Measurements from ENCODE around the gene RPGRIP1L.

Gene RPGRIP1L

GRCh38 chr16:53597776-53598175, 105.9 kb downstream of the RPGRIP1L start:
- no peaks in the 10 kb centered on the region for H3K4me1 ChIP-seq
- no peaks in the 10 kb centered on the region for H3K36me3 ChIP-seq (ENCODE audit: control insufficient read depth, insufficient read depth, low read length)
- TF ChIP-seq, protein P1, sequence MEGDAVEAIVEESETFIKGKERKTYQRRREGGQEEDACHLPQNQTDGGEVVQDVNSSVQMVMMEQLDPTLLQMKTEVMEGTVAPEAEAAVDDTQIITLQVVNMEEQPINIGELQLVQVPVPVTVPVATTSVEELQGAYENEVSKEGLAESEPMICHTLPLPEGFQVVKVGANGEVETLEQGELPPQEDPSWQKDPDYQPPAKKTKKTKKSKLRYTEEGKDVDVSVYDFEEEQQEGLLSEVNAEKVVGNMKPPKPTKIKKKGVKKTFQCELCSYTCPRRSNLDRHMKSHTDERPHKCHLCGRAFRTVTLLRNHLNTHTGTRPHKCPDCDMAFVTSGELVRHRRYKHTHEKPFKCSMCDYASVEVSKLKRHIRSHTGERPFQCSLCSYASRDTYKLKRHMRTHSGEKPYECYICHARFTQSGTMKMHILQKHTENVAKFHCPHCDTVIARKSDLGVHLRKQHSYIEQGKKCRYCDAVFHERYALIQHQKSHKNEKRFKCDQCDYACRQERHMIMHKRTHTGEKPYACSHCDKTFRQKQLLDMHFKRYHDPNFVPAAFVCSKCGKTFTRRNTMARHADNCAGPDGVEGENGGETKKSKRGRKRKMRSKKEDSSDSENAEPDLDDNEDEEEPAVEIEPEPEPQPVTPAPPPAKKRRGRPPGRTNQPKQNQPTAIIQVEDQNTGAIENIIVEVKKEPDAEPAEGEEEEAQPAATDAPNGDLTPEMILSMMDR (IDR thresholded peaks at IDR 0.05): no peak

GRCh38 chr16:53588081-53588648, 115.5 kb downstream of the RPGRIP1L start:
- Histone ChIP-seq H3K36me3 (ENCODE audit: control insufficient read depth, insufficient read depth, low read length) (no peaks in the 10 kb centered on the region), H3K79me2 (no peaks in the 10 kb centered on the region), H3K4me3 (ENCODE audit: low read depth, low read length) (no peak overlapping the region), H3K27ac (no peak overlapping the region), H3K4me1 (no peaks in the 10 kb centered on the region), H3K27me3 (ENCODE audit: control insufficient read depth, insufficient read depth, low read length) (no peaks in the 10 kb centered on the region), H2AFZ (no peak overlapping the region), H3K9ac (no peak overlapping the region), H3K9me3 (ENCODE audit: control insufficient read depth, low read length) (no peaks in the 10 kb centered on the region), H3K4me2 (ENCODE audit: low read length) (no peak overlapping the region)
- TF ChIP-seq, protein P1 (IDR thresholded peaks at IDR 0.05): no peak

More at GRCh38 chr16:53597776-53598175, 105.9 kb downstream of the RPGRIP1L start:
- Histone ChIP-seq H3K79me2 (no peaks in the 10 kb centered on the region), H3K9me3 (ENCODE audit: control insufficient read depth, low read length) (no peaks in the 10 kb centered on the region), H3K27ac (no peak overlapping the region), H2AFZ (no peak overlapping the region), H3K27me3 (ENCODE audit: control insufficient read depth, insufficient read depth, low read length) (no peaks in the 10 kb centered on the region), H3K4me2 (ENCODE audit: low read length) (no peak overlapping the region), H3K4me3 (ENCODE audit: low read depth, low read length) (no peak overlapping the region), H3K9ac (no peak overlapping the region)

DNA sequence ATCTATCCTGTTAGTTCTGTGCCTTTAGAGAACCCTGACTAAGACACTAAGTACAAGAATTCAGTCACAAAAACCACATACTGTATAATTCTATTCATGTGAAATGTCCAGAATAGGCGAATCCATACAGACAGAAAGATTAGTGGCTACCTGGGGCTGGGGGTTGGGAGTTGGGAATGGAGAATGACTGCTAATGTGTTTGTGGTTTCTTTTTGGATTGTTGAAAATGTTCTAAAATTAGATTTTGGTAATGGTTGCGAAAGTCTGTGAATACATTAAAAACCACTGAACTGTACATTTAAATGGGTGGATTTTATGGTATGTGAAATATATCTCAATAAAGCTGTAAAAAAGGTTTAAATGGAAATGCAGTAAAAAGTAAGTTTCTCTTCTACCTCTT, 120.3 kb downstream of the RPGRIP1L start:
- Histone ChIP-seq H3K4me3 (ENCODE audit: low read depth, low read length) (no peak overlapping the region), H3K79me2 (no peaks in the 10 kb centered on the region), H3K4me2 (ENCODE audit: low read length) (no peak overlapping the region), H3K36me3 (ENCODE audit: control insufficient read depth, insufficient read depth, low read length) (no peaks in the 10 kb centered on the region), H3K4me1 (no peaks in the 10 kb centered on the region), H3K27ac (no peak overlapping the region), H3K9ac (no peak overlapping the region), H3K27me3 (ENCODE audit: control insufficient read depth, insufficient read depth, low read length) (no peaks in the 10 kb centered on the region), H2AFZ (no peak overlapping the region), H3K9me3 (ENCODE audit: control insufficient read depth, low read length) (no peaks in the 10 kb centered on the region)
- TF ChIP-seq, protein P1 (IDR thresholded peaks at IDR 0.05): no peak

DNA sequence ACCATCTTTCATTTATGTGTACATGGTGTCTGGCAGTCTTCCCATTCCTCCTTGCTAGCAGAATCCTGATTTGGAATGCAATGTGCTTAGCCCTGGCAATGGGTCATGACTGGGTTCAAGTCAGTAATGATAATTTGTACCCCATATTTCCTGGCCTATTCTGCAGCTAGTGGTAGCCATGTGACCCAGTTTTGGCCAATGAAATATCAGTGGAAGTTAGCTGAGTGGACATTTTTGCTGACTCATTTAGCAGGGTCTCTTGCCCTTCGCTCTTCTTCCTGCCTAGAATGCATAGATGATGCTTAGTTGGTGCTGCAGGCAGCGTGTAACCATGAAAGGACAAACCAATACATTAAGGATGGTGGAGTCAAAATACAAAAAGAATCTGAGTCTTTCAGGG, 121.9 kb downstream of the RPGRIP1L start:
- H3K79me2 ChIP-seq: no peaks in the 10 kb centered on the region
- no peaks in the 10 kb centered on the region for H3K27me3 ChIP-seq (ENCODE audit: control insufficient read depth, insufficient read depth, low read length)
- no peak overlapping the region for H3K4me2 ChIP-seq (ENCODE audit: low read length)
- no peak overlapping the region for H2AFZ ChIP-seq
- no peaks in the 10 kb centered on the region for H3K4me1 ChIP-seq
- H3K9me3 ChIP-seq (ENCODE audit: control insufficient read depth, low read length): no peaks in the 10 kb centered on the region
- no peak overlapping the region for H3K9ac ChIP-seq
- H3K4me3 ChIP-seq (ENCODE audit: low read depth, low read length): no peak overlapping the region
- TF ChIP-seq, protein P1 (IDR thresholded peaks at IDR 0.05): no peak
- no peaks in the 10 kb centered on the region for H3K36me3 ChIP-seq (ENCODE audit: control insufficient read depth, insufficient read depth, low read length)
- no peak overlapping the region for H3K27ac ChIP-seq
